IMR-90 (cell line): Measurements from ENCODE around the gene POFUT1. TPM values are rescaled to one million over a fixed set of nuclear protein-coding genes. Genes with fewer than 3 reads are reported as not detected.

ENCODE experiments used
- ATAC-seq: fragments of 200-7000 bp; cut with Tn5 transposase; 2 replicates; pipeline ENCODE4 v1.9.1; 2020; ENCODE audit warnings: low read depth, mild to moderate bottlenecking, moderate library complexity
- BruUV-seq: library from RNA; stranded (reverse); fragments of 400-500 nt; replicated peaks from 2 replicates; lab custom pipeline; 2021; lab: Mats Ljungman, UMichigan
- CTCF ChIA-PET: fragments of 300-600 bp; formaldehyde crosslinking; extraction: SDS; loops from one replicate; lab custom pipeline; 2021; ENCODE audit warnings: antibody characterized with exemption; lab: Yijun Ruan, JAX
- POLR2A ChIA-PET: fragments of 300-600 bp; sonication (Branson Sonifier 250); formaldehyde crosslinking; loops from one replicate; lab custom pipeline; 2022; ENCODE audit warnings: antibody characterized with exemption; ENCODE audit not compliant: unreplicated experiment; lab: Charles Lee
- DNase-seq: peaks from one replicate; pipeline ENCODE4 v3.0.0; 2013
- H2AFZ ChIP-seq: replicated peaks from 2 replicates; pipeline ENCODE3; 2013; ENCODE audit warnings: low read length, mild to moderate bottlenecking; ENCODE audit not compliant: poor library complexity
- H2AK5ac ChIP-seq: 2 replicates; pipeline ENCODE4 v1.6.1; 2013; ENCODE audit warnings: low read depth, low read length, inconsistent platforms
- H2AK9ac ChIP-seq: replicated peaks from 2 replicates; pipeline ENCODE3; 2013; ENCODE audit warnings: mild to moderate bottlenecking, low read depth, low read length, moderate library complexity; ENCODE audit not compliant: poor library complexity
- H2BK120ac ChIP-seq: 2 replicates; pipeline ENCODE4 v1.6.1; 2013; ENCODE audit warnings: low read depth, low read length, inconsistent platforms
- H2BK15ac ChIP-seq: 3 replicates; pipeline ENCODE4 v1.6.1; 2013; ENCODE audit warnings: low read depth, low read length, inconsistent platforms
- H2BK20ac ChIP-seq: 2 replicates; pipeline ENCODE4 v1.6.1; 2013; ENCODE audit warnings: low read depth, mild to moderate bottlenecking, inconsistent platforms, low read length, moderate library complexity
- H2BK5ac ChIP-seq: 2 replicates; pipeline ENCODE4 v1.6.1; 2013; ENCODE audit warnings: mild to moderate bottlenecking, low read depth, low read length, inconsistent platforms; ENCODE audit not compliant: poor library complexity, severe bottlenecking
- H3K14ac ChIP-seq: replicated peaks from 2 replicates; pipeline ENCODE4 v1.6.1; 2013; ENCODE audit warnings: low read depth, low read length, inconsistent platforms
- H3K18ac ChIP-seq: 2 replicates; pipeline ENCODE4 v1.6.1; 2013; ENCODE audit warnings: low read depth, low read length, control low read depth
- H3K23ac ChIP-seq: 2 replicates; pipeline ENCODE4 v1.6.1; 2013; ENCODE audit warnings: low read depth, low read length, inconsistent platforms
- H3K27ac ChIP-seq: 2 replicates; pipeline ENCODE4 v1.5.1; 2013; ENCODE audit warnings: mild to moderate bottlenecking, control low read depth, low read length; ENCODE audit not compliant: insufficient read depth
- H3K27me3 ChIP-seq: 2 replicates; pipeline ENCODE4 v1.6.1; 2013; ENCODE audit warnings: low read length; ENCODE audit not compliant: control insufficient read depth, insufficient read depth
- H3K36me3 ChIP-seq: 2 replicates; pipeline ENCODE4 v1.6.1; 2013; ENCODE audit warnings: low read length, mixed read lengths; ENCODE audit not compliant: control insufficient read depth, insufficient read depth
- H3K4ac ChIP-seq: 2 replicates; pipeline ENCODE4 v1.6.1; 2013; ENCODE audit warnings: low read depth, low read length, inconsistent platforms
- H3K4me1 ChIP-seq: 2 replicates; pipeline ENCODE4 v1.6.1; 2013; ENCODE audit warnings: low read length, mixed read lengths; ENCODE audit not compliant: control insufficient read depth, insufficient read depth
- H3K4me2 ChIP-seq: 2 replicates; pipeline ENCODE4 v1.6.1; 2013; ENCODE audit warnings: low read depth, mild to moderate bottlenecking, control low read depth, low read length, moderate library complexity
- H3K4me3 ChIP-seq: 2 replicates; pipeline ENCODE4 v1.5.1; 2013; ENCODE audit warnings: low read depth, mild to moderate bottlenecking, control low read depth, low read length, moderate library complexity; ENCODE audit not compliant: insufficient read depth
- H3K56ac ChIP-seq: 2 replicates; pipeline ENCODE4 v1.6.1; 2013; ENCODE audit warnings: low read length, inconsistent platforms; ENCODE audit not compliant: insufficient read depth; ENCODE audit errors: extremely low read depth
- H3K79me1 ChIP-seq, 2 experiments: 2 replicates each; pipeline ENCODE4 v1.6.1; 2013; ENCODE audit warnings: low read length in 2 of 2, inconsistent platforms in 1 of 2, low read depth in 1 of 2
- H3K9ac ChIP-seq: 2 replicates; pipeline ENCODE4 v1.6.1; 2013; ENCODE audit warnings: low read depth, low read length, control low read depth
- H3K9me1 ChIP-seq: 2 replicates; pipeline ENCODE4 v1.6.1; 2013; ENCODE audit warnings: low read length, inconsistent platforms; ENCODE audit not compliant: insufficient read depth
- H3K9me3 ChIP-seq: 2 replicates; pipeline ENCODE4 v1.6.1; 2013; ENCODE audit warnings: low read length; ENCODE audit not compliant: control insufficient read depth, insufficient read depth
- H4K20me1 ChIP-seq: 2 replicates; pipeline ENCODE4 v1.6.1; 2013; ENCODE audit warnings: low read length, inconsistent platforms; ENCODE audit not compliant: insufficient read depth
- H4K5ac ChIP-seq: 2 replicates; pipeline ENCODE4 v1.6.1; 2013; ENCODE audit warnings: mild to moderate bottlenecking, low read depth, low read length, control low read depth
- H4K8ac ChIP-seq, 2 experiments: 2 replicates each; pipeline ENCODE4 v1.6.1; 2013; ENCODE audit warnings: low read depth in 2 of 2, low read length in 2 of 2, control low read depth in 1 of 2, inconsistent platforms in 1 of 2
- H4K91ac ChIP-seq: 2 replicates; pipeline ENCODE4 v1.6.1; 2013; ENCODE audit warnings: low read depth, low read length, inconsistent platforms; ENCODE audit not compliant: insufficient read depth
- CEBPB ChIP-seq: IDR thresholded peaks from 2 replicates; pipeline ENCODE4 v1.6.1; 2012; ENCODE audit warnings: low read depth, low read length, improper control_type of control experiment
- MAFK ChIP-seq: IDR thresholded peaks from 2 replicates; pipeline ENCODE4 v1.6.1; 2012; ENCODE audit warnings: low read depth, low read length, improper control_type of control experiment
- MAZ ChIP-seq: IDR thresholded peaks from 2 replicates; pipeline ENCODE4 v1.6.1; 2012; ENCODE audit warnings: low read depth, mild to moderate bottlenecking, low read length, improper control_type of control experiment, moderate library complexity, borderline replicate concordance
- POLR2A ChIP-seq: IDR thresholded peaks from 2 replicates; pipeline ENCODE4 v1.6.1; 2012; ENCODE audit warnings: mild to moderate bottlenecking, low read depth, low read length
- RFX5 ChIP-seq: IDR thresholded peaks from 2 replicates; pipeline ENCODE4 v1.8.0; 2012; ENCODE audit warnings: low read depth, mild to moderate bottlenecking, low read length, moderate library complexity
- USF2 ChIP-seq: fragments of 150-350 bp; IDR thresholded peaks from 2 replicates; pipeline ENCODE4 v1.6.1; 2017; ENCODE audit warnings: mild to moderate bottlenecking, antibody characterized with exemption, low read length, low read depth
- WGBS, 2 experiments: methylation state at CpG; one replicate each; pipeline versions ENCODE4 v1.1.5 to v1.1.7; 2013; ENCODE audit warnings: missing lambda C conversion rate in 2 of 2; ENCODE audit not compliant: insufficient read length in 1 of 2; ENCODE audit errors: extremely low coverage in 2 of 2; 5-methylcytosine and 5-hydroxymethylcytosine counted together
- dilution Hi-C: fragments of 300-500 bp; cut with HindIII; formaldehyde crosslinking; loops from one replicate; pipeline ENCODE4 v1.14.3; 2018; ENCODE audit warnings: low sequenced_read_pairs; ENCODE audit not compliant: unreplicated experiment
- in situ Hi-C: fragments of 300-500 bp; cut with MboI; formaldehyde crosslinking; loops from 3 replicates; pipeline ENCODE4 v1.14.3; 2019; ENCODE audit warnings: low sequenced_read_pairs, inconsistent platforms, mixed read lengths
- intact Hi-C: fragments of 100-400 bp; cut with micrococcal nuclease; formaldehyde crosslinking; loops from 2 replicates; pipeline ENCODE4 v1.10.0; 2022
- polyA plus RNA-seq, 3 experiments: library from polyadenylated mRNA; depleted of rRNA; stranded (reverse); fragments of >200 nt; gene quantifications; 2 replicates each; pipeline ENCODE4 v1.2.3, GENCODE V29; 2012; ENCODE audit warnings: low replicate concordance in 1 of 3
- total RNA-seq: library from RNA; depleted of rRNA; stranded (reverse); fragments of >200 nt; gene quantifications from 2 replicates; pipeline ENCODE4 v1.2.3, GENCODE V29; 2012

POFUT1 gene
- total and polyA plus RNA-seq, 2 of the 4 experiments (the other 2 are of a cell fraction), result 25.5 to 41.1 TPM

GRCh38 chr20:32183947-32184635, 23.6 kb upstream of the POFUT1 start:
- Histone ChIP-seq H3K56ac (no peak overlapping the region), H2BK5ac (no peak overlapping the region), H2BK15ac (no peak overlapping the region), H3K9ac (no peak overlapping the region), H2BK20ac (no peak overlapping the region), H3K79me1 (peaks cover 0 to 8% of the 10 kb centered on the region in 2 experiments; a peak in 1 of 4 replicates), H2AK5ac (no peak overlapping the region), H4K5ac (no peak overlapping the region), H3K23ac (no peak overlapping the region), H4K8ac (no peak overlapping the region), H3K36me3 (no peaks in the 10 kb centered on the region), H3K27ac (no peak overlapping the region), H4K91ac (no peak overlapping the region), H2BK120ac (no peak overlapping the region), H3K14ac (no peak overlapping the region), H3K4ac (no peak overlapping the region), H2AK9ac (no peak overlapping the region), H2AFZ (no peak overlapping the region), H3K9me1 (peaks cover 7% of the 10 kb centered on the region), H3K9me3 (no peaks in the 10 kb centered on the region), H3K27me3 (no peaks in the 10 kb centered on the region), H3K4me1 (no peaks in the 10 kb centered on the region; the same call in 1 of the 2 replicates), H4K20me1 (no peaks in the 10 kb centered on the region), H3K4me2 (no peak overlapping the region), H3K18ac (no peak overlapping the region), H3K4me3 (no peak overlapping the region)
- intact Hi-C loops (no loop called here), in situ Hi-C loops (no loop called here), dilution Hi-C loops (no loop called here)
- TF ChIP-seq MAFK, result no peak
- TF ChIP-seq USF2, result no peak
- no peak for TF ChIP-seq MAZ
- TF ChIP-seq RFX5, result no peak
- no peak for TF ChIP-seq POLR2A
- TF ChIP-seq CEBPB, result no peak
- 100% methylated on average over 2 of the region's 4 CpGs; no CpG with 5 or more reads in 1 of the 2 experiments for WGBS, 2 experiments
- CTCF ChIA-PET, result no interaction called here
- POLR2A ChIA-PET, result no interaction called here
- BruUV-seq, result no TSS peak
- ATAC-seq (no peak), DNase-seq (no peak)
